ENCODE measurements around the gene SSH2.
A peak's percentile ranks its signal among the peaks of the same experiment; 100 is the strongest.

Gene SSH2

DNA sequence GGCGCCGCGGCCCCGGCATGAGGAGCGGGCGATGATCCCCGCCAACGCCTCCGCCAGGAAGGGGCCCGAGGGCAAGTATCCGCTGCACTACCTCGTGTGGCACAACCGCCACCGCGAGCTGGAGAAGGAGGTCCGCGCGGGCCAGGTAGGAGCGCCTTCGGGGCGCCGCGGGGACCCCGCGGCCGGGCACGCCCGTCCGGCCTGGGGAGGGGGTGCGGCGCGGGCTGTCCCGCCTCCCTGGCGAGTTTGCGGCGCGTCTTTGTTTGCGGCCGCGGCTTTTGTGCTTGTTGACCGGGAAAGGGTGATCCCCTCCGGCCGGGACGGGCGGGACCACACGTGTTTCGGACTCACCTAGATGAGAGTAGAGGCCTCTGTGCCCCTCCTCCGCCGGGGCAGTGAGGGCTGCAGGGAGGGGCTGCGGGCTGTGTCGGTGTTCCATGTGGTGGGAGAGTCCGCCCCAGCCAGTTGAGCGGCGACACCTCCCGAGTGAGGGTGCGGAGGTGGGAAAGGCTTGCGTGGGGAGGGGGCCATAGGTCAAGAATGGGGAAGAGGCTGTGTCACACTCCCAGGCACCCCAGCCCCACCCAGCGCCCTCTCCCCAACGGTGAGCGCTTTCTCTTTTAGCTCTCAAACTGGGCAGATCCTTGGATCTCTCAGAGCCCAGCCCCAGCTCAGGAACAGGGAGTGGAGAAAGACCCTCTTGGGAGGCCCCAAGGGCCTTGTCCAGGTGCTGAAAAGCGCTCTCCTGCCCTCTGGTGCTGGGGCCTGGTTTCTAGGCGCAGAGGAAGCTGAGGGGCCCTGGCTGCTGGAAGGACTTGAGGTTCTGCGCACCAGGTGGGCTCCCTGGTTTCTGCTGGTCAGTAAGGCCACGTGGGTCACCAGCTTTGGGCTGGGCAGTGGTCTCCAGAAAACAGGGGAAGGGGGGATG, 336.2 kb downstream of the SSH2 start:
- no peak for DNase-seq (ENCODE audit: low read depth in 2 of 2, low spot score in 1 of 2)

DNA sequence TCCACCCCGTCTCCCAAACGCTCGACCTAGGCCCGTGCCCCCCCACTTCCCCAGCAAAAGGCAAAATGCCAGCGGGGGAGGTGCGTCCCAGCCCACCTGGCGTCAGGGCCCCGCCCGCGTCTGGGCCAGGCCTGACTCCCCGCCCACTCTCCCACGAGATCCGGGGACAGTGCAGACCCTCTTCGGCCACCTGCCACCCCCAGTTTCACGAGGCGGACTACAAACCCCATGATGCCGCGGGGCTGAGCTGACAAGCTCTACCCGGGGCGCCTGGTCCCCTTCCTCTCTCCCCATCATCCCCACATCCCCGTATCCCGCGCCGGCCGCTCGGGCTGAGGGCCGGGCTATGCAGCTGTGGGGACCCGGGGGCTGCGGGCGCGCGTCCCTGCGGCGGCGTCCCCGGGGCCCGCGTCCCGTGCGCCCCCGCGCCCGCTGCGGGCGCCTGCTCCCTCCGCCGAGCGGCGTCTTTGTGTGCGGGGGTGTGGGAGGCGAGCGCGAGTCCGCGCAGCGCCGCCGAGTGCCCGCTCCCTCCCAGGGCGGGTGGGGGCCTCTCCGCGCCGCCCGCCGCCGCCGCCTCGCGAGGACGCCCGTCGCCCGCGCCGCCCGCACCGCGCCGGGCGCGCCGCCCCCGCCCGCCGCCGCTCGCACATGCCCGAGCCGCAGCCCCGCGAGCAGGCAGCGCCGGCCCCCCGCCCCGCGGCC, 337.0 kb downstream of the SSH2 start, which contains the start of gene ANKRD13B:
Gene ANKRD13B (plus strand): TSS at position 283 of the 702 bp plus-strand sequence. CDS start 490 bp downstream, outside the sequence.
- DNase-seq (ENCODE audit: low read depth in 2 of 2, low spot score in 1 of 2), result no peak

DNA sequence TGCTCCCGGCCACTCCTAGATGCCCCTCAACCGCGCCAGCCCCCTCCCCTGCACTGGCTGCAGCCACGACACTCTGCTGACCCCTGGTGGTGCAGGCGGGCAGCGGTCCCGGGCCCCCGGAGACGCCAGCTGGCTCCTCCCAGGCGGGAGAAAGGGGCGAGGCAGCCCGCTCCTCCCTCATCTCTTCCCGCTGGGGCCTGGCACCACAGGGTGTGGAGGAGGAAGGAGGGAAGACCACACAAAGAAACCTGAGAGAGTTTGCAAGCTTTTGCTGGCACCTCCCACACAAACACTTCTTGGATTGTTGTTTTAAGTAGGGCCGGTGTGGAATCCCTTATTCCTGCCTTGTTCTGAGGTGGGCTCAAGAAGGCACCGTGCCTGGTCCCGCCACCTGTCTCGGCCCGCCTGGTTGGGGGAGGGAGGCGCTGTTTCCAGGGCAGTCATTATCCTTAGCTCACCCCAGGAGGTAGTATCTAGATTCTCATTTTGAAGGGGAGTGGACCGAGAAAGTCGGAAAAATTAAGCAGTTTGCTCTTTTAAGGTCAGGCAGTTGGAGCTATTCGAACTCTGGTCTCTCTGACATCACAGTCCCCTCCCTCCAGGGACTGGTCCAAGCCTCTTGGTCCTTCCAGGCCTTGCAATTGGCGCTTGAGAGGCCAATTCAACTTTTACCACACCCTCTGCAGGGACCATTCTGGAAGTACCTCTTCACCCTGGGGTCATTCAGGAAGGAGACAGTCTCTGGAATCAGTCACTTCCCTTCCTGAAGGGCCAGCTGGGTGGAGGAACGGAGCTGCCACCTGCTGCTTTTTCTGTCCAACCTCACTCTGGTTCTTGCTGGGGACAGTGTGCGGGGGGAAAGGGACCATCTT, 338.1 kb downstream of the SSH2 start:
- peak in 1 of 2 donors; percentile 51 for DNase-seq (ENCODE audit: low read depth in 2 of 2, low spot score in 1 of 2)

DNA sequence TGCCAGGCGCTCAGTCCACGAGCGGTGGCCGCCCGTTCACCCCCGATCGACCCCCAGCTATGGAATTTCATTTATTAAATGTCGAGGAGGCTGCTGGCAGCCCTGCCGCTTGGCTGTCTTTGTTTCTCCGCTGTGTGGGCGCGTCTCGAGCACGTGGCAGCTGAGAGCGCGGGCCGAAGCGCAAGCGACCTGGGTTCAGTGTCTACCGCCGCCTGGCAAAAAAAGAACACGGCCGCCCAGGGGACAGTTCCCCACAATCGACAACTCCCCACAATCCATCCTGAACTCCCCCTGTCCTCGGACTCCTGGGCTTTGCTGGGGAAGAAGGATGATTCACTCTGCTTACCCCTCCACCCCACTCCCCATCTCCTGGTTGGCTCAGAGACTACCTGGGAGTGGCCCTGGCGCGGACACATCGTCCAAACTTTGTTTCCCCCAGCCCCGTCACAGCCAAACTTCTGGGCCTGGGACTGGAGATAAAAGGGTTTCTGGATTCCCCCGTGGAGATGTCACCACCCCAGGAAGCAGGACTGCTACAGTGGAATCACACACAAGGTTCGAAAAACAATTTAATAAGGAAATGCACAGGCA, 338.8 kb downstream of the SSH2 start:
- no peak for DNase-seq (ENCODE audit: low read depth in 2 of 2, low spot score in 1 of 2)

DNA sequence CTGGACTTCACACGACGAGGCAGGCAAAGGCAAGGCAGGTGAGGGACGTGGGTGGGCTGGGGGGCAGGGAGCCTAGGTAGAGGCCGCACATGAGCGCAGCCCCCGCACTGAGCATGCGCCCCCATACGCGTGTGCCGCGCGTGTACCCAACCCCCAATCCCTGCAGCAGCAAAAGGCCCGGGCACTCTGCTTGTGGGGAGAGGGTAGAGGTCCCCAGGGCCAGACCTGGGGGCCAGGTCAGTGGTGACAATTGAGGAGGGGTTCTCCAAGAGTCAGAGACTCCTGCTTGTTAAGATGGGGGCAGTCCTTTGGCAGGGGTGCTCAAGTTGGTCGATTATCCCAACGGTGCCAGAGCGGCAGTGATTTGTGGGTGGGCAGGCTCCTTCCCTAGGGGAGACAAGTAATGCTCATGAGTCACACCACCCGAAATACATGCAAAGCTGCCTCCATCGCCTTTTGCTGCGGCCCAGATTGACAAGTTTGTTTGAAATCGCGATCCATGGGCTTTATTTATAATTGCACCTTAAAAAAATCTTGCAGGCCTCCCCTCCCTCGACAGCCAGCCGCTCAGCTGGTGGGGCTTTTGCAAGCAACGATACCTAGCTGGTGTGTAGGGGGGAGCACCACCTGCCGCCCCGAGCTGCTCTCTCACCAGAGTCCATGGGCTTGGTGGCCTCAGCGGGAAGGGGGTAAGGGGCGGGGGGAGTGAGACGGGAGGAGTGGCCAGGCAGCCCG, 339.4 kb downstream of the SSH2 start:
- DNase-seq (ENCODE audit: low read depth in 2 of 2, low spot score in 1 of 2), result no peak

DNA sequence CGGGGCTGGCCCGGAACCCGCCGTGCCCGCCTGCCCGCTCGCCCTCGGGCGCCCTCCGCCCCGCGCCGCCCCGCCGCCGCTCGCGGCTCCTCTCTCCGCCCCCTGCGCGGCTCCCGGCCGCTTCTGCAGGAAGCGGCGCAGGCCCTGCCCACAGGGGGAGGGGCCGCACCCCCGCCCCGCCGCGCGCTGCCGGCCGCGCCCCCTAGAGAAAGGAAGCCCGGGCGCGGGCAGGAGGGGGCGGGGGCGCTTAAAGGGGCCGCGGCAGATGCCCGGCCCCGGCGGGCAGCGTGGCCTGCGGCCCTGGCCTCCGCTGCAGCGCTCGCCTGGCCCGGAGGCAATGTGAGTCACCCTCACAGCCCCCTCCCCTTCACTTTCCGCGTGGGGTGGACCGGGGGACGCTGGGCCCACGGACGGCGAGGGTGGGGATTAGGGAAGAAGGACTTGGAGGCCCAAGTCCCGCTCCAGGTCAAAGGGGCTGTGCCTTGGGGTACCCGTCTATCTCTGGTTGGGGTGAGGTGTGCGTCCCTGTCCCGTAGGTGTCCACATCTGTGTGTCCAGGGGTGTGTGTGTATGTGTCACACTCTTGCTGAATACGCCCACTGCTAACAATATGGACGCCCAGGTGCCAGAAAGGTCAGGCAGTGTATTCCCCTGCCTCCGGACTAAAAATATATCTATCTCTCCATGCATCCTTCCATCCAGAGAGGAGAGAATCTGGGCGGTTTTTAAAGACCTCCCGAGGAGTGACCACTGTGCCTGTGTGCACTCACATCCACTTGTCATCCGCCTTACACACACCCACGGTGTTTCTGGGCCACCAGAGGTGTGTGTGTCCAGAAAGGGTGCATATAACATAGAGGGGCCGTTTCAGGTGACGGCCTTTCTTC, 340.3 kb downstream of the SSH2 start, which contains the start of gene GIT1:
Gene GIT1 (minus strand): TSS at position 125 of the 887 bp plus-strand sequence. CDS start 270 bp downstream, outside the sequence.
- DNase-seq (ENCODE audit: low read depth in 2 of 2, low spot score in 1 of 2), result peak in 1 of 2 donors; percentile 71

DNA sequence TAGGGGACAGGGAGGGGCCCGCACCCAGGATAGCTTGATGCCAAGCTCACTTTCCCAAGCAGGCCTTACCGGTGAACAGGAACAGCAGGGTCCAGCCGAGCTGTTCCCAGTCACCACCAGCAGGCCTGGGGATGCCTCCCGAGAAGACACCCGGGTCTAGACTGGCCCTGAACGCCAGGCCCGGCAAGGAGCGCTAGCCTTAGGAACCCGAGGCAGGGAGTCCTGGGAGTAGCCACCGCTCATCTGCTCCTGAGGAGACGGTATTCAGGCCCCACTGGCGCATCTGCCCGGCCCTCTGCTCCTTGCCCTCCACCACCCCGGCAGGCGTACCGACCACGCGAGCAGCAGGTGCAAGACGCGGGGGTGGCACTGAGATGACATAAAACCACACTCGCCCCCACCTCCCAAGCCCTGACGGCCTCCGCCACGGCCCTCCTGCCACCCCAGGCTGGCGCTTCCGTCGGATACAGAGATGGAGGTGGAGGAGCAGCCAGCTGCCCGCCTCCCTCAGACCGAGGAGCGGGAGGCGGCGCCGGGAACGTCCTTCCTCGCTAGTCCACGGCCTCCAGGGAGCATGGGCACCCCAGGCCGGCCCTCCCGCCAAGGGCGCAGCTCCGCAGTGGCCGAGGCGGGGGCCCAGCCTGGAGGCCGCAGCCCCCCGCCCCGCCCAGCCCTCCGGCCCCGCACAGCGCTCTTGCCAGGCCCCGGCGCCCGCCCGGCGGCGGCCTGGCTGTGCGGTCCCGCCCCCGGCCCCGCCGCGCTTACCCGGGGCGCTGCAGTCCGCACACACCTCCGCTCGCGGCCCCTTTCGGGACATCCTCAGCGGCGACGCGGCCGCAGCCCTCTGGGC, 341.2 kb downstream of the SSH2 start:
- no peak for DNase-seq (ENCODE audit: low read depth in 2 of 2, low spot score in 1 of 2)

DNA sequence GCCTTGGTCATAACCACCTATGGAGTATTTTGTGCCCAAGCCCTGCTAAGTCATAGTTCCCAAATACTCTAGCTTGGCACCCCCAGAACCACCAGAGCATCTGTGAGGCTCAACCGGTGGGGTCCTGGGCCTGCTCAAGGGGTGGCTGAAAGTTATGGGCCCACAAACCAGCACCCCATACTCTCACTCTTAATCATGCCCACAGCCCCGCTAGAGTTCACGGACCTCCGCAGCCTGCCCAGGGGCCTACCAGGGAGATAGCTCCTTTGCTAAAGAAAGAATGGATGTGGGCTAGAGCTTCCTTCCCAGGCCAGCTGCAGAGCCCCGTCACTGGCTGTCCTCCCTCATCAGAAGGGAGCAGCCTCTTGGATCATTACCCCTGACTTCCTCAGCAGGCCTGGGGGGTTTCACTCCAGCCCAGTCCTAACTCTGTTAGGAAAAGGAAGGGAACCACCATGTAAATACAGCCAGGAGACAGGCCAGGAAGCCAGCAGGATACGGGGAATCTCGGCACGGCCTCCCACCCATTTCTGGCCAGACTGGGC, 341.9 kb downstream of the SSH2 start:
- DNase-seq (ENCODE audit: low read depth in 2 of 2, low spot score in 1 of 2), result no peak

DNA sequence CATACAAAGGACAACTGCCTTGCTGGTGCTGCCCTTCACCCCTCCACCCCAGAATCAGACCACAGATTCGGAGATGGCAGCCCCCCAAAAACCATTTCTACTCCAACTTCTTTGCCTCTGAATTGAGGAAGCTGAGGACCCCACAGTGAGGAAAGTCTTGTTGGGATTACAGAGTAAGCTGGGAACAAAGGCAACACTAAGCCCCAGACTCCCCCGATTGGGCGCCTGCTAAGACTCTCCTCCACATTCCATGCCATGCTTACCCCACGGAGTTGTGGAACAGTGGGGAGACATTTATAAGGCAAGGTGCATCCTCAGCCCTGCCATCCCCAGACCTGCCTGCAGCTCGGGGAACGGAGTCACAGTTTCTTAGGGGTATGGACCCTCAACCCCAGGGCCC, 342.4 kb downstream of the SSH2 start:
- no peak for DNase-seq (ENCODE audit: low read depth in 2 of 2, low spot score in 1 of 2)

DNA sequence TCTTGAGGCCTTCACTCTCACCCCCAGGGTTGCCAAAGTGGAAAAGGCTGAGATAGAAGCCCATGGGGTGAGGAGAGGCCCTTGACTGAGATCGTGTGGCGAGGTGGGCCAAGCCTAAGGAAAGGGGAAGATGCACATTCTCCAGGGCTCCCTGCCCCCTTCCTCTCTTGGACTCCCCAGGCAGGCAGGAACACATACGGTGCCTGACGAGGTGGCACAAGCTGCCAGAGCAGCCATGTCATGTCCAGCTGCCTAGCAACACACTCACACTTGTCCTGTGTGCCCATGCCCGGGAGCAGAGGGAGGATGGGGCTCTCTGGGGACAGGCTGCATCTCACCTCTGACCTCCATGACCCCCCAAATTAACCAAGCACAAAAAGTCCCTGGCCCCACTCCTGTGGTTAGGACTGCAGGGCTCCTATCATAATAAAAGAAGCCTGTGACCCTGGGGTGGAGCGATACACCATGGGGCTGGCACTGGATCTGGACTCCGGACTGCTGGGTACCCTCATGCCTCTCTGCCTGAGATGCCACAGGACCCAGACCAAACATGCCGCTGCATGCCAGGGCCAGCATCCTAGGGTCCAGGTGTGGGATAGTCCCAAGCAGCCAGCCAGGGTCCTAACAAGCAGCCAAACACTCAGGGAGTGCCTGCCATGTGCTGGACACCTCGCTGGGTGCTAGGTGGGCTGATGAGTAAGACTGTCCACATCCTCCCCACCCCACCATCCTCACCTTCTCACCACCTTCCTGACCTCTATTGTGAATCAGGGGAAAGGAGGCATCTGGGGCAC, 343.2 kb downstream of the SSH2 start:
- no peak for DNase-seq (ENCODE audit: low read depth in 2 of 2, low spot score in 1 of 2)

DNA sequence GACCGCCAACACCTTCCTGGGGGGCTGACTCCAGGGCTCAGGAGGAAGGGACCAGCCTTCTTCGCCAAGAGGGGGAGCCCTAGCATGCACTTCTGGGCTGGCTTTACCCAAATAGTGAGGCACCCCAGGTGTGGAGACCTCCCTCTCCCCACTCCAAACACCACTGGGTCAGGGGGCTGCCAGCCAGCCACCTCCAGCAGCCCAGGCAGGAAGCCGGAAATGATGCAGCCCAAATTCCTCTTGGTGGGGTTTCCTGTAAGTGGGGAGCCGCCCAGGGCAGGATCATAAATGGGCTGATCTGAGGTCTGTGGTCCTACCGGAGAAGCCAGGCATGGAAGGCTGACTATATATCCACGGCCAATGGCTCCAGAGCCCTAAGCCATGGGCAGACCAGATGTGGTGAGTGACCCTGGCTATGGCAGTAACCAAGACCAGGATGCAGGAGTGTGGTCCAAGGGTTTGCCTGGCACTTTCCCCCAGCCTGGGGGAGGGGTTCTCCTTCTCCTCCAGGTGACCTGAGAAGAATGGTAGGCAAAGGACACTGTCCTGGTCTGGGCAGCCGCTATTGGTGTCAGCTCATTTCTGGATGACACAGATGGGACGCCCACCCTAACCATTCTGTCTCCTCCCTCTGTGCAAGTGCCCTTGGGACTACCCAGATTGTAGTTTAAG, 344.8 kb downstream of the SSH2 start:
- DNase-seq (ENCODE audit: low read depth in 2 of 2, low spot score in 1 of 2), result no peak

DNA sequence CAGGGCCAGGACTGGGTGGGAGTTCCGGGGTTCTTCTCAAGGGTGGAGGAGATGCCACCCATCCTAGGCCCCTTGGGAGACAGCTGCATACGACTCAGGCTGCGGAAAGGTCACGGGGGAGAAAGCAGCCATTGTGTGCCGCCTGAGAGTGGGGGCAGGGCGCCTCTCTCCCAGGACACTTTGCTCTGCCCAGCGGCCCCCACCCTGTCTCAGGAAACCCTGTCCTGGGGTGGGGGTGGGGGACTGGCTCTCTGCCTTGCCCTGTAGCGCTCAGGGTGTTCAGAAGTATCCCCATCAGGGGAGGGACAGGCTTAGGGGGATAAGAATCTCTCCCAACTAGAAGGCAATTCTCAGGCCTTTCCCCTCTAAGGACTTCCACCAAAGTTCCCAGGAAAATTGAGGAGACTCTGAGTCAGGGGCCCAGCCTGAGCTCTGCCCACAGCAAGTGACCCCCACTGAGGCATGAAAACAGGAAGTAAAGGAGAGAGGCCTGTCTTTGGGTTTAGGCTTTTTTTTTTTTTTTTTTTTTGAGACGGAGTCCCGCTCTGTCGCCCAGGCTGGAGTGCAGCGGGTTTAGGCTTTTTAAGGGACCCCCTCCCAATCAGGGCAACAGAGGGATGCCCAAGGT, 345.5 kb downstream of the SSH2 start:
- DNase-seq (ENCODE audit: low read depth in 2 of 2, low spot score in 1 of 2), result no peak

DNA sequence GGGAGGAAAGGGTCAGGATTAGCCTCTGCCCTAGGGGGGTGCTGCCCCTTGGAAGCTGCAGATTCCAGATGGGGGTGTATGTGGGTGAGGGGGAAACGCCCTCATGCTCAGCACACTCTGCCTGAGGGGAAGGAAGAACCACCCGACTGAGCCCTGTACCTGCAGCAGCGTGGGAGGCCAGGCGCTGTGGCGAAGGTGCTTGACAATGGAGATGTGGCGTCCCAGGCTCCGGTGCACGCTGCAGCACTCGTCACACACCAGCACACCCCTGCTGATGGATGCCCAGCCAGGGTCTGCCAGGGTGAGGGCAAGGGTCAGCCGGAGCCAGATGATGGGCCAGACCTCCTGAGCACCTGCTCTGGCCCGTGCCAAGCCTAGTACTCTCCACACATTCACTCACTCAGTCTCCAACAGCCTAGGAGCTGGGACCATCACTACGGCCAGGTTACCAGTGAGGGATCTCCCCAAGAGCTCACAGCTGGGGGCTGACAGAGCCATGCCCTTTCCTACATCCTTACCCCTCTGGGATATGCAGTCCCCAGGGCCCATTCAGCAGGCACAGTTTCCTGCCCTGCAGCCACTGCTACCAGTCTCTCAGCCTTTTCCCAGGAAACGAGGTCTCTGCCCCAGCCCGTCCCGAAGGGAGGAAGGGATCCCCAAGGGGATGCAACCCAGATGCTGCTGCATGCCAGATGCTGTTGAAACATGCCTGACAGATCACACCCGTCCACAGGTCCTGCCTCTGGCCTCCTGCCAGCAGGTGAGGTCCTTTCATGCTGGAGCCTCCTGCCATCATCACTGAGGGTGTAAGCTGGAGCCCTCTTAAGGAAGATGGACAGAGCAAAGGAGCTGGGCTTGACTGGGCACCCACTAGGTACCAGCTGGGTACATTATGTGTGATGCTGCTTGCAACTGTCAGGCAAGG, 346.4 kb downstream of the SSH2 start:
- no peak for DNase-seq (ENCODE audit: low read depth in 2 of 2, low spot score in 1 of 2)

DNA sequence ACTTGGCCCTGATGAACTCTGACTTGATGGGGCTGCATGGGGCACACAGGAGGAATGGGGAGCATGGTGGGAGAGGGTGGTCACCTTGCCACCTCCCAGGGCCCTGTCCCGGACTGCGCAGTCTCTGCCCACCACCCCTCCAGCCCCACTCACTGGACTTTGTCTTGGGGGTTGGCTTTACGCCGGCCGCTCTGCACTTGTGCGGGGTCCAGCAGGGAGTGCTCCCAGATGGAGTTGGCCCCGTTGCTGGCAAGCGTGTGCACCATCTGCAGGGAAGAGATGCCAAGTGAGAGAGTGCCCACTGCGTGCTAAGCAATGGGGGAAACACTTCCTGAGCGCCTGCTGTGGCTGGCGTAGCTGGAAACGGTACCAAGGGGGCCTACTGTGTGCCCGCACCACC, 347.3 kb downstream of the SSH2 start:
- no peak for DNase-seq (ENCODE audit: low read depth in 2 of 2, low spot score in 1 of 2)

DNA sequence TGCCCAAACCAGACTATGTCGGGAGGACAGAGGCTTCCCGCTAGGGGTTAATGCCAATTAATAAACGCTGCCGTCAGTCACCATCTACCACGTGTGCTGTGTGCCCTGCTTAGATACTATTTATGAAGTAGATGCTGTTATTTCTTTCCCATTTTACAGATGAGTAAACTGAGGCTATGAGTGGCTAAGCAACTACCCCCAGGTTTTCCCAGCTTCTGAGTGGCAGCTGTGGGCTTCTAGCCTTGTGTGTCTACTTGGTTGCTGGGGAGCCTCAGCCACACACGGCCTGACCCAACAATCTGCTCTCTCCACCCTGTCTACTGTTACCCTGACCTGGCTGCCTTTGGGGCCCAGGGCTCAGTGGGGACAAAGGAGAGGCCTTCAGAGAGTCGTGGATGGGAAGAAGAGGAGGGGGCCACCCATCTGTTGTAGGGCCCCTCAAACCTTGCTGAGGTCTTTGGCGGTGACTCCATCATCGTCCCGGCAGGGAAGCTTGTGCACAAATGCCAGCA, 347.7 kb downstream of the SSH2 start:
- no peak for DNase-seq (ENCODE audit: low read depth in 2 of 2, low spot score in 1 of 2)

Data from stimulated activated CD8-positive, alpha-beta memory T cell treated with anti-CD3 and anti-CD28 coated beads, Interleukin-4, amount 100 ng/mL, for 1 hour (primary cell).